Right forelimb (tissue), 1 donor: ENCODE data around the gene POMT1.

Experiments
- DNase-seq: peaks from one replicate; pipeline ENCODE4 v3.0.0-alpha.2; 2018

Gene POMT1

DNA sequence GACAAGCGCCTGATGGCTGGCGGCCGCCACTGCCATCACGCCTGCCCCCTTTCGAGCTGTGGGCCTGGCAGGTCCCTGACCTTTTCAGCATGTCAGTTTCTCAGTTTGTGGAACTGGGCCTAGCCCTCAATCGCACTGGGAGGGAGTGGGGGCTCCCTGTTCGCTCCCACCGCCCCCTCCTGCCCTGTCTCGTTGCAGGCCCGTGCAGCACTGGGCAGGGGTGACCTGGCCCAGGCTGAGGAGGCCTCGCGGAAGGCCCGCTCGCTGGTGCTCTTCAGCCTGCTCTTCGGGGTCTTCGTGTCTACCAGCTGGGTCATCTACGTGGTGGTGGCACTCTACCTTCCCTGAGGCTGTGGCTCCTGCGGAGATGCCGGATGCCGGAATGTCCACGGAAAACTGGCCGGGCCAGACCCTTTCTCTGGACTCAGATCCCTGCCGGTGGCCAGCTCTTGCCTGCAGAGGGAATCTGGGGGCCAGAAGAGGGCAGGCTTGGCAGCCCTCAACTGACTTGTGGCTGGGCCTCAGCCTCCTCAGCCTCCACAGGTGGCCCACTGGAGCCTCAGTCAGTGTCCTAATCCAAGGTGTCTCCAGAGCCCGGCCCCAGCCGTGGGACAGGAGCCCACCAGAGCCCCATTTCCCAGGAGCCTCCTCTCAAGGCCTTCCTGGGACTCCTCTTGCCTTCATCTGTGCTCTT is 55.3 kb downstream of the POMT1 start:
- DNase-seq, result no peak

DNA sequence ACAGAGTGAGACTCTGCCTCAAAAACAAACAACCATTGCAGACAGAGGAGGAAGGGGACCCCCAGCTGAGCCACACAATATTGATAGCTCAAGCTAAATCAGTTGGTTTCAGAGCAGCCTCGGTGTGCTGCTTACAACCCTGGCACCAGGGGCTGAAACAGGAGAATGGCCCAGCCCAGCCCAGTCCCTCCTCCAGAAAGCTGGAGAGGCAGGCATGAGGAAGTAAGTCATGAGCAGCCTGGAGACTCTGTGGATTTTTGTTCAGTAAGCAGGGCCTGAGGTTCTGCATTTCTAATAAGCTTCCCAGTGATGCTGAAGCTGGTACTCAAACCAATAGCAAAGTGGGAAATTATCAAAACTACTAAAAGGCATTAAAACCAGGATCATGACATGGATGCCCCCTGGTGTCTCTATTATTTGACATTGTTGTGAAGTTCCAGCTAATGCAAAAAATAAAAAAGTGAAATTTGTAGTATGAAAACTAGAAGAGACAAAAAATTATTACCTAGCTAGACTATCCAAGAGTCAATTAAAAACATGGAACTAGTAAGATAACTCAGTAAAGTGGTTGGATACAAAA is 56.8 kb downstream of the POMT1 start:
- no peak for DNase-seq

DNA sequence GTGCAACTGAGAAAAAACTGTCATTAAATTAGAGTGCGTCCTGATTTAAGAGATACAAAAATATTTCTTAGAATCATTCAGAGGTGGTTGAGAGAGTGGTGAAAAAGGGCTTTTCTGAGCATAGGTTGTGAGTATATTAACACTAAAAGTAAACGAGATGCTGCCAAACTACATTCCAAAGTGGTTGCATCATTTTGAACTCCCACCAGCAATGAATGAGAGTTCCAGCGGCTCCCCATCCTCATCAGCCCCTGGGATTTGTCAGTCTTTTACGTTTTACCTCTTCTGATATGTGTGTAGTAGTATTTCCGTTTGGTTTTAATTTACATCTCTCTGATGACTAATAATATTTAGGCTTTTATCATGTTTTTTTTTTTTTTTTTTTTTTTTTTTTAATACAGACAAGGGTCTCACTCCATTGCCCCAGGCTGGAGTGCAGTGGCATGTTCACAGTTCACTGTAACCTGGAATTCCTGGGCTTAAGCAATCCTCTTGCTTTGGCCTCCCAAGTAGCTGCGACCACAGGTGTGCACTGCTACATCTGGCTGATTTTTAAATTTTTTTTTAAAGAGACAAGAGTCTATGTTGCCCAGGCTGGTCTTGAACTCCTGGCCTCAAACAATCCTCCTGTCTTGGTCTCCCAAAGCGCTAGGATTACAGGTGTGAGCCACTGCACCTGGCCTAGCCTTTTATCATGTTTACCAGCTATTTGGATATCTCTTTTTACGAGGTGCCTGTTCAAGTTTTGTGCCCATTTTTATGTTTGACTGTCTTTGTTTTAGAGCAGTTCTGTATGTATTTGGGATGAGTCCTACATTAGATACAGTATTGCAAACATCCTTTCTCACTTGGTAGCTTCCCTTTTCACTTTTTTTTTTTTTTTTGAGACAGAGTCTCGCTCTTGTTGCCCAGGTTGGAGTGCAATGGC is 59.6 kb downstream of the POMT1 start:
- no peak for DNase-seq

DNA sequence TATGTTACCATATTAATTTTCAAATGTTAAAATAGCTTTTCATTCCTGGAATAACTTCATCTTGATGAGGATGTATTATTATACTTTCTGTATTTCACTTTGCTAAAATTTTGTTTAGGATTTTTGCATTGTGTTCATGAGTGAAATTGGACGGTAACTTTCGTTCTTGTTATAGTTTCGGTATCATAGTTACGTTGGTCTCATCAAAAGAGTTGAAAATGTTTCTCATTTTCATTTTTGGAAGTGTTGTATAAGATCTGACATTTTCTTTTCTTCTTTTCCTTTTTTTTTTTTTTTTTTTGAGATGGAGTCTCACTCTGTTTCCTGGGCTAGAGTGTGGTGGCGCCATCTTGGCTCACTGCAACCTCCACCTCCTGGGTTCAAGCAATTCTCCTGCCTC is 62.7 kb downstream of the POMT1 start:
- DNase-seq, result no peak

DNA sequence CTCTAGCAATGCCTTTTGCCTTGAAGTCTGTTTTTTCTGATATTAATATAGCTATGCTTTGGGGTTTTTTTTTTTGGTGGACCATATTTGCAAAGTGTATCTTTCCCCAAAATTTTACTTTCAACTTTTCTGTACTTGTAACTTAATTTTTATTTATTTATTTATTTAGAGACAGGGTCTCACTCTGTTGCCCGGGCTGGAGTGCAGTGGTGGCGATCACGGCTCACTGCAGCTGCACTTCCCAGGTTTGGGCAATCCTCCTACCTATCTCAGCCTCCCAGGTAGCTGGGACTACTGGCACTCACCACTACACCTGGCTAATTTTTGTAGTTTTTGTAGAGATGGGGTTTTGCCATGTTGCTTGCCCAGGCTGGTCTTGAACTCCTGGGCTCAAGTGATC is 63.4 kb downstream of the POMT1 start:
- DNase-seq, result no peak

DNA sequence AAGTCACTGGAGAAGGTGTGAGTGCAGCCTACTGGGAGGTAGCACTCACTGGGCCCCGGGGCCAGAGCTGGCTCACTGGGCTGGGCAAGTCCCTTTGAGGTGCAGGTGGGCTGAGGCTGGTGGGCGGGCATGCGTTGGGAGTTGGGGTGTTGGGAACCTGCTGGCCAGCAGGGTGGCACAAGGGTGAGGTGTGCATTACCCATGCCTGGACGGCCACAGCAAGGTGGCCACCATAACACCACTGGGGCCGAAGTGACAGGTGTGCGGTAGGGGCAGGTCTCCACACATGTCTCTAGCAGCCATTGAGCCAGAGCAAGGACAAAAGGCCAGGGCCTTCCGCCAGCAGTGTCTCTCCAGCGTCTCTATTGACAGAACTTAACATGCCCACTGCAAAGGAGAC is 65.2 kb downstream of the POMT1 start:
- DNase-seq, result no peak
